ENCODE results near the gene SORD.
"Not testable (repeated sequence)": the region's sequence is repeated elsewhere in the genome, so short reads cannot be mapped to it uniquely, and the experiment has no call there.

The SORD gene

GRCh38 chr15:45099549-45100165 lies 76.7 kb downstream of the SORD start:
- no peaks in the 10 kb centered on the region for H3K4me1 ChIP-seq (ENCODE audit: control insufficient read depth, insufficient read depth, low read length, poor library complexity, severe bottlenecking)
- no peak overlapping the region for H3K4me3 ChIP-seq (ENCODE audit: extremely low read depth, insufficient read depth, low read length, poor library complexity, severe bottlenecking)
- H3K9me3 ChIP-seq (ENCODE audit: control insufficient read depth, low read length): no peaks in the 10 kb centered on the region
- H3K27ac ChIP-seq (ENCODE audit: low read depth, low read length, severe bottlenecking): no peak overlapping the region
- no peaks in the 10 kb centered on the region for H3K36me3 ChIP-seq (ENCODE audit: control insufficient read depth, insufficient read depth, low read length)
- 91 to 92% methylated on average over 23 of the region's 23 CpGs for WGBS, 2 experiments (ENCODE audit: insufficient coverage in 2 of 2)

- Histone ChIP-seq H3K4me3 (ENCODE audit: extremely low read depth, insufficient read depth, low read length, poor library complexity, severe bottlenecking) (no peak overlapping the region), H3K4me1 (ENCODE audit: control insufficient read depth, insufficient read depth, low read length, poor library complexity, severe bottlenecking) (no peaks in the 10 kb centered on the region), H3K9me3 (ENCODE audit: control insufficient read depth, low read length) (no peaks in the 10 kb centered on the region), H3K36me3 (ENCODE audit: control insufficient read depth, insufficient read depth, low read length) (no peaks in the 10 kb centered on the region), H3K27ac (ENCODE audit: low read depth, low read length, severe bottlenecking) (no peak overlapping the region)
- 57 to 62% methylated on average over 3 to 4 of the region's 7 CpGs for WGBS, 2 experiments (ENCODE audit: insufficient coverage in 2 of 2)
These were observed 78.1 kb downstream of the SORD start for GRCh38 chr15:45100884-45101625.

- no peaks in the 10 kb centered on the region for H3K9me3 ChIP-seq (ENCODE audit: control insufficient read depth, low read length)
- no peaks in the 10 kb centered on the region for H3K36me3 ChIP-seq (ENCODE audit: control insufficient read depth, insufficient read depth, low read length)
- no peak overlapping the region for H3K4me3 ChIP-seq (ENCODE audit: extremely low read depth, insufficient read depth, low read length, poor library complexity, severe bottlenecking)
- no peak overlapping the region for H3K27ac ChIP-seq (ENCODE audit: low read depth, low read length, severe bottlenecking)
- 89 to 93% methylated on average over 9 to 10 of the region's 12 CpGs for WGBS, 2 experiments (ENCODE audit: insufficient coverage in 2 of 2)
- H3K4me1 ChIP-seq (ENCODE audit: control insufficient read depth, insufficient read depth, low read length, poor library complexity, severe bottlenecking): no peaks in the 10 kb centered on the region
These were observed 78.8 kb downstream of the SORD start for GRCh38 chr15:45101749-45102148.

- Histone ChIP-seq H3K4me1 (ENCODE audit: control insufficient read depth, insufficient read depth, low read length, poor library complexity, severe bottlenecking) (no peaks in the 10 kb centered on the region), H3K36me3 (ENCODE audit: control insufficient read depth, insufficient read depth, low read length) (no peaks in the 10 kb centered on the region), H3K27ac (ENCODE audit: low read depth, low read length, severe bottlenecking) (no peak overlapping the region), H3K4me3 (ENCODE audit: extremely low read depth, insufficient read depth, low read length, poor library complexity, severe bottlenecking) (no peak overlapping the region), H3K9me3 (ENCODE audit: control insufficient read depth, low read length) (no peaks in the 10 kb centered on the region)
- 93 to 94% methylated on average over 3 to 6 of the region's 6 CpGs for WGBS, 2 experiments (ENCODE audit: insufficient coverage in 2 of 2)
These were observed 79.2 kb downstream of the SORD start for GRCh38 chr15:45102226-45102625.

GRCh38 chr15:45104170-45104569 lies 81.2 kb downstream of the SORD start:
- H3K9me3 ChIP-seq (ENCODE audit: control insufficient read depth, low read length); H3K4me3 ChIP-seq (ENCODE audit: extremely low read depth, insufficient read depth, low read length, poor library complexity, severe bottlenecking); H3K27ac ChIP-seq (ENCODE audit: low read depth, low read length, severe bottlenecking); H3K36me3 ChIP-seq (ENCODE audit: control insufficient read depth, insufficient read depth, low read length); H3K4me1 ChIP-seq (ENCODE audit: control insufficient read depth, insufficient read depth, low read length, poor library complexity, severe bottlenecking): not testable (repeated sequence)
- 100% methylated on average over 1 of the region's 9 CpGs for WGBS, 2 experiments (ENCODE audit: insufficient coverage in 2 of 2)

GRCh38 chr15:45105586-45105985 lies 82.6 kb downstream of the SORD start:
- no peaks in the 10 kb centered on the region for H3K9me3 ChIP-seq (ENCODE audit: control insufficient read depth, low read length)
- no peak overlapping the region for H3K4me3 ChIP-seq (ENCODE audit: extremely low read depth, insufficient read depth, low read length, poor library complexity, severe bottlenecking)
- H3K4me1 ChIP-seq (ENCODE audit: control insufficient read depth, insufficient read depth, low read length, poor library complexity, severe bottlenecking): no peaks in the 10 kb centered on the region
- 100% methylated on average over 2 to 4 of the region's 11 CpGs for WGBS, 2 experiments (ENCODE audit: insufficient coverage in 2 of 2)
- H3K36me3 ChIP-seq (ENCODE audit: control insufficient read depth, insufficient read depth, low read length): no peaks in the 10 kb centered on the region
- no peak overlapping the region for H3K27ac ChIP-seq (ENCODE audit: low read depth, low read length, severe bottlenecking)

GRCh38 chr15:45106002-45106790 lies 83.2 kb downstream of the SORD start:
- Histone ChIP-seq H3K9me3 (ENCODE audit: control insufficient read depth, low read length) (no peaks in the 10 kb centered on the region), H3K4me1 (ENCODE audit: control insufficient read depth, insufficient read depth, low read length, poor library complexity, severe bottlenecking) (no peaks in the 10 kb centered on the region), H3K36me3 (ENCODE audit: control insufficient read depth, insufficient read depth, low read length) (no peaks in the 10 kb centered on the region), H3K27ac (ENCODE audit: low read depth, low read length, severe bottlenecking) (no peak overlapping the region), H3K4me3 (ENCODE audit: extremely low read depth, insufficient read depth, low read length, poor library complexity, severe bottlenecking) (no peak overlapping the region)
- WGBS, 2 experiments (ENCODE audit: insufficient coverage in 2 of 2): 88 to 89% methylated on average over 14 to 15 of the region's 15 CpGs

- Histone ChIP-seq H3K9me3 (ENCODE audit: control insufficient read depth, low read length) (no peaks in the 10 kb centered on the region), H3K27ac (ENCODE audit: low read depth, low read length, severe bottlenecking) (no peak overlapping the region), H3K4me1 (ENCODE audit: control insufficient read depth, insufficient read depth, low read length, poor library complexity, severe bottlenecking) (no peaks in the 10 kb centered on the region), H3K36me3 (ENCODE audit: control insufficient read depth, insufficient read depth, low read length) (no peaks in the 10 kb centered on the region), H3K4me3 (ENCODE audit: extremely low read depth, insufficient read depth, low read length, poor library complexity, severe bottlenecking) (no peak overlapping the region)
- WGBS, 2 experiments (ENCODE audit: insufficient coverage in 2 of 2): 91 to 94% methylated on average over 8 to 9 of the region's 10 CpGs
These were observed 85.1 kb downstream of the SORD start for GRCh38 chr15:45107941-45108630.

- Histone ChIP-seq H3K9me3 (ENCODE audit: control insufficient read depth, low read length) (no peaks in the 10 kb centered on the region), H3K4me3 (ENCODE audit: extremely low read depth, insufficient read depth, low read length, poor library complexity, severe bottlenecking) (no peak overlapping the region), H3K4me1 (ENCODE audit: control insufficient read depth, insufficient read depth, low read length, poor library complexity, severe bottlenecking) (peaks cover 8% of the 10 kb centered on the region), H3K27ac (ENCODE audit: low read depth, low read length, severe bottlenecking) (no peak overlapping the region), H3K36me3 (ENCODE audit: control insufficient read depth, insufficient read depth, low read length) (no peaks in the 10 kb centered on the region)
- 83 to 87% methylated on average over 3 to 7 of the region's 11 CpGs for WGBS, 2 experiments (ENCODE audit: insufficient coverage in 2 of 2)
These were observed 87.3 kb downstream of the SORD start for GRCh38 chr15:45110256-45110820.

GRCh38 chr15:45111390-45112142 lies 88.6 kb downstream of the SORD start:
- Histone ChIP-seq H3K36me3 (ENCODE audit: control insufficient read depth, insufficient read depth, low read length) (no peaks in the 10 kb centered on the region), H3K4me1 (ENCODE audit: control insufficient read depth, insufficient read depth, low read length, poor library complexity, severe bottlenecking) (peaks cover 8% of the 10 kb centered on the region), H3K27ac (ENCODE audit: low read depth, low read length, severe bottlenecking) (no peak overlapping the region), H3K4me3 (ENCODE audit: extremely low read depth, insufficient read depth, low read length, poor library complexity, severe bottlenecking) (no peak overlapping the region), H3K9me3 (ENCODE audit: control insufficient read depth, low read length) (no peaks in the 10 kb centered on the region)
- 44 to 54% methylated on average over 49 to 52 of the region's 71 CpGs for WGBS, 2 experiments (ENCODE audit: insufficient coverage in 2 of 2)
